GM23248 (cell line): ENCODE measurements around the gene NINJ1.

Source experiments
- EZH2 ChIP-seq: fragments of 200-600 bp; sonication (generic); IDR thresholded peaks from 2 replicates; pipeline ENCODE4 v1.6.1; 2018; ENCODE audit warnings: antibody characterized with exemption, mild to moderate bottlenecking; ENCODE audit not compliant: insufficient read depth, poor library complexity, severe bottlenecking
- EZH2phosphoT487 ChIP-seq: fragments of 200-600 bp; sonication (generic); IDR thresholded peaks from 2 replicates; pipeline ENCODE4 v1.6.1; 2018; ENCODE audit warnings: antibody characterized with exemption, moderate library complexity, mild to moderate bottlenecking, low read depth; ENCODE audit not compliant: insufficient read depth

DNA sequence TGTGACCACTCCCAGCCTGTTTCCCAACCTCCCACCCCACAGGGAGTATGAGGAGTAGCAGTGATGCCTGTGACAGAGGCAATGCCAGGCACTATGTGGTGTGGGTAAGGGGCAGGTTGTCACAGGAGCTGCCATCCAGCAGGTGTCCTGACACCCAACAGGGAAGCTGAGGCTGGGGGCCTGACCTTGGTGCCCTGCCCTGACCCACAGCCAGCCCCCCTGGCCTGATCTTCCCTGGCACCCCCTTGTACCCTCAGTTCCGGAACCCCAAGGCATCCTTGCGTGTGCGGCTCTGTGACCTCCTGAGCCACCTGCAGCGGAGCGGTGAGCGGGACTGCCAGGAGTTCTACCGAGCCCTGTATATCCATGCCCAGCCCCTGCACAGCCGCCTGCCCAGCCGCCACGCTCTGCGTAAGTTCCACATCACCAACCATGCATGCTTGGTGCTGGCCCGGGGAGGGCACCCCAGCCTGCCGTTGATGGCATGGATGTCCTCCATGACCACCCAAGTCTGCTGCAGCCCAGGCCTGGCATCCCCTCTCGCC lies 23.7 kb downstream of the NINJ1 start:
- TF ChIP-seq EZH2 = no peak
- no peak for TF ChIP-seq EZH2phosphoT487
